C4-2B (cell line): Measurements from ENCODE around the gene SELP.

ENCODE experiments used
- H3K27ac ChIP-seq: fragments of 450-650 bp; 2 replicates; pipeline ENCODE4 v1.5.1; 2017
- ZFX ChIP-seq: fragments of 450-650 bp; IDR thresholded peaks from 2 replicates; pipeline ENCODE4 v1.6.1; 2017
- TF ChIP-seq, protein P1 (sequence below): fragments of 450-650 bp; conservative IDR thresholded peaks from 2 replicates; pipeline ENCODE4 v1.5.1; 2017; ENCODE audit warnings: mild to moderate bottlenecking

Gene SELP

DNA sequence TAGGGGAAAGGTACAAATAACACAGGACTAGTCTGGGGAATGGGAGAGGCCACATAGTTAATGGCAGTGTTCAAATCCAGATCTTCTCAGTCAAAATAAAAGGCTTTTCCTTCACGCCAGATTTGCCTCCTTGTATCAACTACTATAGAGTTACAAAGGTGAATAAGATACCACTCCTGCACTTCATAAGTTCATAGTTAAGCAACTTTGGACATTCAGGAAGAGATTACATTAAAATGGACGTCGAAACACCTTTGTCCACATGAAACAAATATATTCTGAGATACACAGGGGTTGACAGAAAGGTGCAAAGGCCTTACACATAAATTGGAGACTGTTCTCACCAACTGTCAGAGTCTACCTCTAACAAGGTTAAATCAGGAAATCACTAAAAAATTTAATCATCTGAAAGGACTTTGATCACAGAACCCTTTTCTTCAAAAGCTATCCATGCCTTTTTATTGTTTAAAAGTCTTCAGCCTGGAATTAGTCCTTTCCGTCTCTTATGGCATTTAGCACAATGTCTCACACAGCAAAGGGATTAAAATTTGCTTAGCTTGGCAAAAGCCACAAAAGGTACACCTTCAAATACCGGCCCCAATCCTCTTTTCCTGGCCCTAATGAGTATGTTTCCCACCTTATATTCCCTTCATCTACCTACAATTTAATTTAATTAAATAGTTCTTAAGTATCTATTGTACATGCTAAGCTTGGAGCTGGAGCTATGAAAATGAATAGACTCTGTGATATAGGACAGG, 51.8 kb downstream of the SELP start:
- TF ChIP-seq, protein P1, sequence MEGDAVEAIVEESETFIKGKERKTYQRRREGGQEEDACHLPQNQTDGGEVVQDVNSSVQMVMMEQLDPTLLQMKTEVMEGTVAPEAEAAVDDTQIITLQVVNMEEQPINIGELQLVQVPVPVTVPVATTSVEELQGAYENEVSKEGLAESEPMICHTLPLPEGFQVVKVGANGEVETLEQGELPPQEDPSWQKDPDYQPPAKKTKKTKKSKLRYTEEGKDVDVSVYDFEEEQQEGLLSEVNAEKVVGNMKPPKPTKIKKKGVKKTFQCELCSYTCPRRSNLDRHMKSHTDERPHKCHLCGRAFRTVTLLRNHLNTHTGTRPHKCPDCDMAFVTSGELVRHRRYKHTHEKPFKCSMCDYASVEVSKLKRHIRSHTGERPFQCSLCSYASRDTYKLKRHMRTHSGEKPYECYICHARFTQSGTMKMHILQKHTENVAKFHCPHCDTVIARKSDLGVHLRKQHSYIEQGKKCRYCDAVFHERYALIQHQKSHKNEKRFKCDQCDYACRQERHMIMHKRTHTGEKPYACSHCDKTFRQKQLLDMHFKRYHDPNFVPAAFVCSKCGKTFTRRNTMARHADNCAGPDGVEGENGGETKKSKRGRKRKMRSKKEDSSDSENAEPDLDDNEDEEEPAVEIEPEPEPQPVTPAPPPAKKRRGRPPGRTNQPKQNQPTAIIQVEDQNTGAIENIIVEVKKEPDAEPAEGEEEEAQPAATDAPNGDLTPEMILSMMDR = no peak
- no peak for TF ChIP-seq ZFX

DNA sequence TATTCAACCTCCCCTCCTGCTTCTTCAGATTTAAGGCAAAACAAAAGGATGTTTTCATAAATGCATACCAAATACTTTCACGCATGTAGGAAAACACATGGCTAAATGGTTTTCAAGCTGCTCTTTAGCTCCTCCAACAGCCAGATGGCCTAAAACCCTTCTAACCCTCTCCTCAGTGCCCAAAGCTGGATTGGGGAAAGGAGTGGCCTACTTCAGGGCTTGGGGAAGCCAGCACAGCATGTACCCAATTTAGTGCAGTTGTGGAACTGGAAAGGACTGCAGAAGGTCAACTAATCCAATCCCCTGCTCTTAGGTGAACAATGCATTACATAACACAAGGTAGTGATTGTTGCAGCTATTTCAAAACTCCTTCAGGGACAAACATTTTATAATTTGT, 53.0 kb downstream of the SELP start:
- TF ChIP-seq ZFX = no peak
- TF ChIP-seq, protein P1 = no peak
- no peak overlapping the region for H3K27ac ChIP-seq

More for the DNA sequence above, 51.8 kb downstream of the SELP start:
- H3K27ac ChIP-seq = no peak overlapping the region

GRCh38 chr1:169576241-169576934, 53.5 kb downstream of the SELP start:
- TF ChIP-seq, protein P1 = no peak
- no peak for TF ChIP-seq ZFX
- no peak overlapping the region for H3K27ac ChIP-seq

DNA sequence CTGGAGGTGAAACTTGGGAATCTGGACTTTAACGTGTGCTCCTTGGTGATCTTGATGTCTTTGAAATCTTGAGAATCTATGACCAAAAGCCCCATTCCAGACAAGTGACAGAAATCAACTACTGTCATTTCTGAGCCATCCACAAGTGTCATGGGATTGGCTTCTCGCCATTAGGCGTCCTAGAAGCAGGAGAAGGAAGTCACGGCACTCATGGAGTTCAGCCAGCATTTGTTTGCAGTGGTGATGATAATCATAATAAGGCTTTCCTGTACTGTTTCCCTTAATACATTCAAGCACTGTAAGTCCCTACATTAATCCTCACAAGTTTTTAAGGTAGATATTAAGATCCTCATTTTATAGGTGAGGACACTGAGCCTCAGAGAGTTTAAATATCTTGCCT, 55.6 kb downstream of the SELP start:
- H3K27ac ChIP-seq = no peak overlapping the region
- no peak for TF ChIP-seq ZFX
- TF ChIP-seq, protein P1 = no peak

- TF ChIP-seq ZFX = no peak
- TF ChIP-seq, protein P1 = no peak
These were observed 57.7 kb downstream of the SELP start for GRCh38 chr1:169572187-169572586.

DNA sequence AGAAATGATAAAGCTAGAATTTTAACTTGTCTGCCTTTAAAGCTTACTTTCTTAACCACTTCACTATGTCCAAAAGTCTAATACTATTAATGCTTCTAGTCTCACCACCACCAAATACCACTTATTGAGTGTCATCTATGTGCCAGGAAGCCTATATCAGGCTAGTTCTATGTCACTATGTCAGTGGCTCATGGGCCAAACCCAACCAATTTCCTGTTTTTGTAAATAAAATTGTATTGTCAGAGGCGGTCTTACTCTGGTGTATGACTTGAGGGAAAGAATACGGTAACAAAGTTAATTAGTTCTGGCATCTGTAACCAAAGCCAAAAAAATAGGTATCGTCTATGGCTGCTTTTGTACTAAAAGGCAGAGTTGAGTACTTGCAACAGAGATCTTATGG, 58.5 kb downstream of the SELP start:
- no peak overlapping the region for H3K27ac ChIP-seq

More at GRCh38 chr1:169572187-169572586, 57.7 kb downstream of the SELP start:
- no peak overlapping the region; the same call in 1 of the 2 replicates for H3K27ac ChIP-seq

DNA sequence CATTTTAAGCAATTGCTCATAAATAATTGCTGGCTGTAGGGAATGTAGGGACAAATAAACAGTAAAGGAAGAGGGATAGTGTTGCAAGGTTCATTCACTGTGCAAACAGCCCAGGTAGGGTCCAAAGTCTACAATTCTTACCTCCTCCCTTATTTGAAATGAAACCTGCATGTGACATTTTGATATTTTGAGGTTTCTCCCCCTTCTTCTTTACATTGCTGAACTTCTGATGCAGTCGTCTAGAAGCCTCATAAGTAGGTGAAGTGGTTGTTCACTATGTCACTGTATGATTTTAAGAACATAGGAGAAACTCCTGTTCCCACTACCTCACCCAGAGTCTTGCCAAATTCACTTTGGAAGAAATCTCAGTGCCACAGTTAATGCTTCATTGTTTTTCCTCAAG, 59.8 kb downstream of the SELP start:
- TF ChIP-seq, protein P1 = no peak
- no peak for TF ChIP-seq ZFX
- H3K27ac ChIP-seq = no peak overlapping the region

More for the DNA sequence above, 58.5 kb downstream of the SELP start:
- no peak for TF ChIP-seq ZFX
- TF ChIP-seq, protein P1 = no peak
